ENCODE data around the gene HCN2. TPM values are rescaled to one million over a fixed set of nuclear protein-coding genes. Genes with fewer than 3 reads are reported as not detected.

The HCN2 gene
- total and polyA plus RNA-seq, 10 of the 15 experiments (the other 5 are each of a cell fraction or from before 2014, with no cell fraction given), result 0.01 to 0.54 (median 0.08) TPM; not detected in 4

DNA sequence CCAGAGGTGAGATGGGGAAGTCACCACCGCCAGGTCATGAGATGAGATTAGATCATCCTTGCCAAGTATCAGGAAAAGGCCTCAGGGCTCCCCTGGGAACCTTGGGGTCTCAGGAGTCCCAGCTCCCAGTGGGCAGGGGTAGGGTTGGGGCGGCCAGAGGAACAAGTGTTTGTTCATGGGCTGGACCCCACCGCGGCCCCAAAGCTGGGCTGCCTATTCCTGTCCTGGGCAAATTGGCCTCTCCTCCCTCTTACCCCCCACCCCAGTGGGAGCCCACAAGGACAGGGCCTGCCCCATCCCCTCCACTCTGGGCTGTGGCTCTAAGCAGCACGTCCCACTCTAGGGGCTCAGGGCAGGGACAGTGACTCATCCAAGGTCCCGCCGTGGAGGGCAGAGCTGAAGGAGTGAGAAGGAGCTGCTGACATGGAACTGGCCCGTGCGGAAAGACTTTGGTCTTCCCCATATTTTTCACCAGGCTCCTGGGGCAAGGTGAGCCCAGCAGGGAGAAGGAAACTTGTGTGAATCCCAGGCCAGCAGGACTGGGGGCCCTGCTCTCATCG is 4.0 kb upstream of the HCN2 start (continued):
- TF ChIP-seq, protein P1, sequence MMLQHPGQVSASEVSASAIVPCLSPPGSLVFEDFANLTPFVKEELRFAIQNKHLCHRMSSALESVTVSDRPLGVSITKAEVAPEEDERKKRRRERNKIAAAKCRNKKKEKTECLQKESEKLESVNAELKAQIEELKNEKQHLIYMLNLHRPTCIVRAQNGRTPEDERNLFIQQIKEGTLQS (IDR thresholded peaks at IDR 0.05; ENCODE audit: borderline replicate concordance, extremely low read depth, low read depth, low read length), result no peak
- TF ChIP-seq, protein P2, sequence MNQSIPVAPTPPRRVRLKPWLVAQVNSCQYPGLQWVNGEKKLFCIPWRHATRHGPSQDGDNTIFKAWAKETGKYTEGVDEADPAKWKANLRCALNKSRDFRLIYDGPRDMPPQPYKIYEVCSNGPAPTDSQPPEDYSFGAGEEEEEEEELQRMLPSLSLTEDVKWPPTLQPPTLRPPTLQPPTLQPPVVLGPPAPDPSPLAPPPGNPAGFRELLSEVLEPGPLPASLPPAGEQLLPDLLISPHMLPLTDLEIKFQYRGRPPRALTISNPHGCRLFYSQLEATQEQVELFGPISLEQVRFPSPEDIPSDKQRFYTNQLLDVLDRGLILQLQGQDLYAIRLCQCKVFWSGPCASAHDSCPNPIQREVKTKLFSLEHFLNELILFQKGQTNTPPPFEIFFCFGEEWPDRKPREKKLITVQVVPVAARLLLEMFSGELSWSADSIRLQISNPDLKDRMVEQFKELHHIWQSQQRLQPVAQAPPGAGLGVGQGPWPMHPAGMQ (IDR thresholded peaks at IDR 0.05; ENCODE audit: borderline replicate concordance), result no peak
- TF ChIP-seq SUPT20H (IDR thresholded peaks at IDR 0.05; ENCODE audit: borderline replicate concordance, control insufficient read depth, low read depth, low read length), result no peak

DNA sequence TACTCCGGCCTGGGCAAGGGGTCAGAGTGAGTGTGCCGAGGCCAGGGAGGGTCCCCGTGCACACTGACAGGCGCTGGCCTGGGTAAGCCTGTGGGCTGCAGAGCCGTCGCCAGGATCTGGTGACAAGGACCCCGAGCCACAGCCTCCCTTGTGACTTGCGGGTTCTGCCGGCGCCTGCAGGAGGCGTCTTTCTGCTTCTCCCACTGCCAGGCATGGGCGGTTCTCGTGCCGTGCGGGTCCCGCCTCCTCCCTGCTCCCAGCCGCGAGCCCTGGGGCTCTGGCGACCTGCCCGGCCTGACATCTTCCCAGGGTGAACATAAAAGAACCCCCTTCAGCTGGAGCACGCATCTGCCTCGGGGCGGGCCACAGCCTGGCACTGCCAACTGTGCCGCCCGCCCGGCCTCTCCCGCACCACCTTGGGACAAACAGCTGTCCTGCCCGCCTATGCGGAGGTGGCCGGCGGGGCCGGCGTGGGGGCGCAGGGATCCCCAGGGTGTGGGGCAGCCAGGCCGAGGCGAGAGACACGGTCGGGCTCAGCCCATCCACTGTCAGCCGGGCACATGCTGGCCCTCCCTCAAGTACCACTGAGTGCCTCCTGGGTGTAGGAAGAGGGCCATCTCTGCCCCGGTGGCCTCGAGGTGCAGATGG is 1.5 kb upstream of the HCN2 start:
- DNase-seq (ENCODE audit: low read depth, low spot score), result no peak
- no peak overlapping the region for H3K27ac ChIP-seq (ENCODE audit: control insufficient read depth, insufficient read depth)
- no TSS peak for BruUV-seq (replicated peaks)
- TF ChIP-seq BHLHE40 (IDR thresholded peaks at IDR 0.05; ENCODE audit: borderline replicate concordance in 1 of 2, low read depth in 2 of 2, low read length in 1 of 2) (peak in 1 of 2 experiments; percentile 64; a peak in 1 of 4 replicates), SMC3 (IDR thresholded peaks at IDR 0.05; ENCODE audit: borderline replicate concordance, low read length) (peak; percentile 31; the same call in 1 of the 2 replicates), SUZ12 (IDR thresholded peaks at IDR 0.05; ENCODE audit: unreplicated experiment) (peak; percentile 80), ASH2L (IDR thresholded peaks at IDR 0.05; ENCODE audit: borderline replicate concordance, low read depth) (no peak), RUNX3 (IDR thresholded peaks at IDR 0.05; ENCODE audit: low read length) (peak; percentile 41), JUND (IDR thresholded peaks at IDR 0.05; ENCODE audit: low read depth, low read length) (no peak)
- TF ChIP-seq, protein P3, sequence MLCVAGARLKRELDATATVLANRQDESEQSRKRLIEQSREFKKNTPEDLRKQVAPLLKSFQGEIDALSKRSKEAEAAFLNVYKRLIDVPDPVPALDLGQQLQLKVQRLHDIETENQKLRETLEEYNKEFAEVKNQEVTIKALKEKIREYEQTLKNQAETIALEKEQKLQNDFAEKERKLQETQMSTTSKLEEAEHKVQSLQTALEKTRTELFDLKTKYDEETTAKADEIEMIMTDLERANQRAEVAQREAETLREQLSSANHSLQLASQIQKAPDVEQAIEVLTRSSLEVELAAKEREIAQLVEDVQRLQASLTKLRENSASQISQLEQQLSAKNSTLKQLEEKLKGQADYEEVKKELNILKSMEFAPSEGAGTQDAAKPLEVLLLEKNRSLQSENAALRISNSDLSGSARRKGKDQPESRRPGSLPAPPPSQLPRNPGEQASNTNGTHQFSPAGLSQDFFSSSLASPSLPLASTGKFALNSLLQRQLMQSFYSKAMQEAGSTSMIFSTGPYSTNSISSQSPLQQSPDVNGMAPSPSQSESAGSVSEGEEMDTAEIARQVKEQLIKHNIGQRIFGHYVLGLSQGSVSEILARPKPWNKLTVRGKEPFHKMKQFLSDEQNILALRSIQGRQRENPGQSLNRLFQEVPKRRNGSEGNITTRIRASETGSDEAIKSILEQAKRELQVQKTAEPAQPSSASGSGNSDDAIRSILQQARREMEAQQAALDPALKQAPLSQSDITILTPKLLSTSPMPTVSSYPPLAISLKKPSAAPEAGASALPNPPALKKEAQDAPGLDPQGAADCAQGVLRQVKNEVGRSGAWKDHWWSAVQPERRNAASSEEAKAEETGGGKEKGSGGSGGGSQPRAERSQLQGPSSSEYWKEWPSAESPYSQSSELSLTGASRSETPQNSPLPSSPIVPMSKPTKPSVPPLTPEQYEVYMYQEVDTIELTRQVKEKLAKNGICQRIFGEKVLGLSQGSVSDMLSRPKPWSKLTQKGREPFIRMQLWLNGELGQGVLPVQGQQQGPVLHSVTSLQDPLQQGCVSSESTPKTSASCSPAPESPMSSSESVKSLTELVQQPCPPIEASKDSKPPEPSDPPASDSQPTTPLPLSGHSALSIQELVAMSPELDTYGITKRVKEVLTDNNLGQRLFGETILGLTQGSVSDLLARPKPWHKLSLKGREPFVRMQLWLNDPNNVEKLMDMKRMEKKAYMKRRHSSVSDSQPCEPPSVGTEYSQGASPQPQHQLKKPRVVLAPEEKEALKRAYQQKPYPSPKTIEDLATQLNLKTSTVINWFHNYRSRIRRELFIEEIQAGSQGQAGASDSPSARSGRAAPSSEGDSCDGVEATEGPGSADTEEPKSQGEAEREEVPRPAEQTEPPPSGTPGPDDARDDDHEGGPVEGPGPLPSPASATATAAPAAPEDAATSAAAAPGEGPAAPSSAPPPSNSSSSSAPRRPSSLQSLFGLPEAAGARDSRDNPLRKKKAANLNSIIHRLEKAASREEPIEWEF (IDR thresholded peaks at IDR 0.05; ENCODE audit: insufficient replicate concordance, low read depth, low read length), result no peak

More for the DNA sequence above, 1.5 kb upstream of the HCN2 start:
- no peaks in the 10 kb centered on the region for H3K4me1 ChIP-seq (ENCODE audit: control insufficient read depth, insufficient read depth, low read length)
- no peaks in the 10 kb centered on the region for H4K20me1 ChIP-seq (ENCODE audit: control insufficient read depth, insufficient read depth)
- H3K4me2 ChIP-seq (ENCODE audit: control insufficient read depth, insufficient read depth), result no peak overlapping the region
- peaks cover 0 to 4% of the 10 kb centered on the region in 2 experiments; a peak in 2 of 4 replicates for H3K36me3 ChIP-seq (ENCODE audit: control insufficient read depth in 2 of 2, insufficient read depth in 2 of 2, low read length in 1 of 2)
- ATAC-seq (peak; percentile 58), FAIRE-seq (no peak)
- ChIA-PET RAD21 (ENCODE audit: unreplicated experiment) (interaction anchor here (1.1 kb wide), 1 partner anchor 14 kb away, joined by 5 read pairs; no protein-coding TSS in a partner anchor), POLR2A (no interaction called here), CTCF (interaction anchor here (1.2 kb wide), 1 partner anchor 146 kb away, joined by 3 read pairs; no protein-coding TSS in a partner anchor), SMC1A (ENCODE audit: uncharacterized antibody, unreplicated experiment) (no interaction called here)
- 1% methylated on average over 34 of the region's 41 CpGs for WGBS (ENCODE audit: insufficient coverage, insufficient replicate concordance, low lambda C conversion rate, missing lambda C conversion rate)
- in situ Hi-C loops (cut with MboI) (loop anchor here (5.0 kb wide), 1 partner anchor 144 kb away; no protein-coding TSS in a partner anchor), intact Hi-C loops (cut with micrococcal nuclease; ENCODE audit: unreplicated experiment) (loop anchor here (5.0 kb wide), 1 partner anchor 144 kb away; no protein-coding TSS in a partner anchor)
- no peaks in the 10 kb centered on the region for H3K9me3 ChIP-seq (replicated peaks; ENCODE audit: control insufficient read depth, insufficient read depth, low read length)
- H2AFZ ChIP-seq (ENCODE audit: control insufficient read depth, low read depth, low read length), result no peak overlapping the region
- no peaks in the 10 kb centered on the region for H3K79me2 ChIP-seq (ENCODE audit: control insufficient read depth, insufficient read depth, low read length)
- peaks cover 4 to 9% of the 10 kb centered on the region in 2 experiments for H3K27me3 ChIP-seq (replicated peaks in 1 of 2; ENCODE audit: control insufficient read depth in 2 of 2, insufficient read depth in 2 of 2, low read length in 1 of 2)
- H3K4me3 ChIP-seq, result no peak overlapping the region
- H3K9ac ChIP-seq (ENCODE audit: control insufficient read depth, insufficient read depth, low read length), result no peak overlapping the region
